Ovary (tissue), 3 donors: ENCODE results near the gene PLXDC2.

Experiments
- CTCF ChIP-seq, 3 donors: fragments of 450-650 bp in 2 of 3; fragments of 200-600 bp in 1 of 3; IDR thresholded peaks; one replicate each; pipeline versions ENCODE4 v1.5.1 to v1.8.0; 2016 to 2022; ENCODE audit warnings: antibody characterized with exemption in 3 of 3, mild to moderate bottlenecking in 1 of 3
- POLR2A ChIP-seq: fragments of 450-650 bp; IDR thresholded peaks from one replicate; pipeline ENCODE4 v1.6.1; 2017; ENCODE audit warnings: antibody characterized with exemption, mild to moderate bottlenecking, moderate library complexity
- donor health status: DM: no; HTN: no; CAD: no.

- TF ChIP-seq POLR2A, result no peak
- TF ChIP-seq CTCF (IDR thresholded peaks at IDR 0.05), result no peak
Measured at GRCh38 chr10:20303453-20304152, 487.4 kb downstream of the PLXDC2 start.
